K562 (cell line): Measurements from ENCODE around the gene ERC2. TPM values are rescaled to one million over a fixed set of nuclear protein-coding genes. Genes with fewer than 3 reads are reported as not detected.

Source experiments
- ATAC-seq: fragments of 200-7000 bp; cut with Tn5 transposase; 3 replicates; pipeline ENCODE4 v1.9.1; 2020; ENCODE audit warnings: moderate library complexity
- BruUV-seq: library from RNA; stranded (reverse); fragments of 400-500 nt; replicated peaks from 2 replicates; lab custom pipeline; 2021; lab: Mats Ljungman, UMichigan
- CTCF ChIA-PET: fragments of 300-600 bp; formaldehyde crosslinking; extraction: SDS; loops from one replicate; lab custom pipeline; 2021; ENCODE audit warnings: low intra/inter-chr PET ratio; lab: Yijun Ruan, JAX
- POLR2A ChIA-PET: fragments of 300-600, 350-650 bp; sonication (Branson Sonifier 250); formaldehyde crosslinking; extraction: SDS; loops from one replicate; lab custom pipeline; 2021; ENCODE audit warnings: antibody characterized with exemption, inconsistent platforms; lab: Yijun Ruan, JAX
- DNase-seq, 4 experiments: peaks; one replicate each; pipeline versions ENCODE4 v3.0.0 to v3.0.0-alpha.2; 2011 to 2018; ENCODE audit warnings: low spot score in 3 of 4, mixed read lengths in 3 of 4; ENCODE audit errors: extremely low read depth in 1 of 4
- FAIRE-seq: peaks from 2 replicates; lab custom pipeline; 2011; peaks lifted over from hg19 to GRCh38; lab: Jason Lieb, UNC
- H2AFZ ChIP-seq: 2 replicates; pipeline ENCODE4 v1.6.0; 2011; ENCODE audit warnings: low read depth, low read length, control low read depth, inconsistent platforms
- H3K27ac ChIP-seq: fragments of 200-600 bp; 3 replicates; pipeline ENCODE4 v1.8.0; 2011; ENCODE audit warnings: low read depth, mild to moderate bottlenecking, control low read depth, inconsistent platforms, low read length, moderate library complexity, mixed read lengths; ENCODE audit errors: extremely low read depth
- H3K27me3 ChIP-seq, 2 experiments: fragments of 300-600 bp in 1 of 2; 2 replicates in 1 of 2; 3 replicates in 1 of 2; pipeline versions ENCODE4 v1.6.0 to v1.8.0; 2011; ENCODE audit warnings: inconsistent platforms in 2 of 2, low read length in 2 of 2, mild to moderate bottlenecking in 1 of 2, mixed read lengths in 1 of 2, moderate library complexity in 1 of 2; ENCODE audit not compliant: control insufficient read depth in 2 of 2, insufficient read depth in 2 of 2
- H3K36me3 ChIP-seq: fragments of 300-600 bp; 3 replicates; pipeline ENCODE4 v1.8.0; 2011; ENCODE audit warnings: mild to moderate bottlenecking, low read length, inconsistent platforms; ENCODE audit not compliant: control insufficient read depth, insufficient read depth
- H3K4me1 ChIP-seq, 2 experiments: fragments of 200-600 bp in 1 of 2; replicated peaks in 1 of 2; 2 replicates in 1 of 2; 3 replicates in 1 of 2; pipeline versions ENCODE4 v1.5.1 to v1.8.0; 2011; ENCODE audit warnings: inconsistent platforms in 2 of 2, low read length in 2 of 2, mild to moderate bottlenecking in 1 of 2, mixed read lengths in 1 of 2, moderate library complexity in 1 of 2; ENCODE audit not compliant: control insufficient read depth in 2 of 2, insufficient read depth in 2 of 2
- H3K4me2 ChIP-seq: 2 replicates; pipeline ENCODE4 v1.6.1; 2011; ENCODE audit warnings: low read length, control low read depth, inconsistent platforms, mixed read lengths; ENCODE audit not compliant: insufficient read depth
- H3K4me3 ChIP-seq: fragments of 200-600 bp; sonication (generic), shearing (Covaris generic); 2 replicates; pipeline ENCODE4 v1.5.1; 2016; ENCODE audit warnings: control low read depth, inconsistent platforms
- H3K79me2 ChIP-seq: fragments of 200-600 bp; 3 replicates; pipeline ENCODE4 v1.8.0; 2011; ENCODE audit warnings: low read length, inconsistent platforms; ENCODE audit not compliant: control insufficient read depth, insufficient read depth
- H3K9ac ChIP-seq, 2 experiments: 2 replicates each; pipeline versions ENCODE4 v1.6.0 to v1.6.1; 2011; ENCODE audit warnings: low read depth in 2 of 2, low read length in 2 of 2, control low read depth in 1 of 2, inconsistent platforms in 1 of 2, mild to moderate bottlenecking in 1 of 2, mixed read lengths in 1 of 2; ENCODE audit not compliant: insufficient read depth in 1 of 2
- H3K9me1 ChIP-seq: one replicate; pipeline ENCODE4 v1.6.0; 2011; ENCODE audit warnings: inconsistent platforms, mild to moderate bottlenecking, low read length, moderate library complexity; ENCODE audit not compliant: control insufficient read depth, insufficient read depth
- H3K9me3 ChIP-seq: replicated peaks from 2 replicates; pipeline ENCODE4 v1.5.1; 2011; ENCODE audit warnings: low read depth, low read length, inconsistent platforms; ENCODE audit not compliant: control insufficient read depth, insufficient read depth
- H4K20me1 ChIP-seq: replicated peaks from 2 replicates; pipeline ENCODE4 v1.6.1; 2011; ENCODE audit warnings: low read length, inconsistent platforms, mixed read lengths; ENCODE audit not compliant: control insufficient read depth, insufficient read depth
- BMI1 ChIP-seq: fragments of 150-350 bp; IDR thresholded peaks from 2 replicates; pipeline ENCODE4 v1.6.1; 2014; ENCODE audit warnings: low read length
- BRCA1 ChIP-seq, 2 experiments: fragments of 450-650 bp in 1 of 2; sonication (generic) in 1 of 2; formaldehyde crosslinking in 1 of 2; IDR thresholded peaks; 2 replicates each; pipeline versions ENCODE4 v1.5.0 to v1.6.1; 2017 to 2020; ENCODE audit warnings: mild to moderate bottlenecking in 1 of 2, missing genetic modification reagents in 1 of 2
- CBFB ChIP-seq: sonication (generic); formaldehyde crosslinking; IDR thresholded peaks from 2 replicates; pipeline ENCODE4 v1.4.0; 2020; ENCODE audit warnings: mild to moderate bottlenecking, missing genetic modification reagents
- HDAC6 ChIP-seq: IDR thresholded peaks from 2 replicates; pipeline ENCODE4 v1.6.1; 2012; ENCODE audit warnings: low read depth, mild to moderate bottlenecking, control low read depth, inconsistent platforms, low read length, moderate library complexity
- MTF1 ChIP-seq: fragments of 250-450 bp; sonication (Bioruptor Pico); IDR thresholded peaks from 2 replicates; pipeline ENCODE4 v1.9.0; 2021; ENCODE audit warnings: moderate library complexity, mild to moderate bottlenecking, inconsistent platforms, borderline replicate concordance
- NBN ChIP-seq: fragments of 450-650 bp; IDR thresholded peaks from 2 replicates; pipeline ENCODE4 v1.6.1; 2016; ENCODE audit warnings: low read depth, mild to moderate bottlenecking
- NFRKB ChIP-seq: fragments of 450-650 bp; IDR thresholded peaks from 2 replicates; pipeline ENCODE4 v1.6.1; 2016; ENCODE audit warnings: low read depth
- ZC3H4 ChIP-seq: sonication (generic); formaldehyde crosslinking; IDR thresholded peaks from 2 replicates; pipeline ENCODE4 v1.9.0; 2021; ENCODE audit warnings: missing genetic modification reagents, borderline replicate concordance
- WGBS: fragments of 100-300 bp; shearing (Covaris generic); methylation state at CpG from one replicate; pipeline ENCODE4 v1.1.6; 2016; ENCODE audit warnings: low coverage, mixed read lengths; ENCODE audit not compliant: insufficient coverage; ENCODE audit errors: missing lambda C conversion rate; 5-methylcytosine and 5-hydroxymethylcytosine counted together
- in situ Hi-C: fragments of 300-500 bp; cut with MboI; formaldehyde crosslinking; loops from 4 replicates; pipeline ENCODE4 v1.15.0; 2018; ENCODE audit warnings: inconsistent platforms, mixed read lengths
- intact Hi-C: fragments of 100-400 bp; cut with micrococcal nuclease; formaldehyde crosslinking; loops from 2 replicates; pipeline ENCODE4 v1.14.2; 2022
- polyA plus RNA-seq, 8 experiments: library from polyadenylated mRNA; depleted of rRNA in 4 of 8; stranded (reverse) in 5 of 8; unstranded in 3 of 8; fragments of >200 nt; fragmentation: Nextera tagmentation in 2 of 8; fragmentation: Illumina TruSeq in 1 of 8; extraction: Ambion mirVana in 2 of 8; extraction: Trizol in 1 of 8; gene quantifications; 2 replicates each; pipeline versions ENCODE4 v1.2.1 to v1.2.3, GENCODE V29; 2011 to 2014; ENCODE audit warnings: inconsistent platforms in 1 of 8, missing spikeins in 1 of 8
- total RNA-seq, 7 experiments: library from RNA; depleted of rRNA in 6 of 7; stranded (reverse); fragments of >200 nt in 6 of 7; fragmentation: Illumina TruSeq in 2 of 7; extraction: Trizol in 2 of 7; gene quantifications; 2 replicates each; pipeline versions ENCODE4 v1.2.1 to v1.2.3, GENCODE V29; 2011 to 2021; ENCODE audit warnings: low replicate concordance in 1 of 7
- TF ChIP-seq, protein P1 (sequence below): fragments of 250-450 bp; sonication (Bioruptor Pico); IDR thresholded peaks from 2 replicates; pipeline ENCODE4 v1.5.0; 2021
- TF ChIP-seq, protein P2 (sequence below): fragments of 250-450 bp; sonication (Bioruptor Pico); IDR thresholded peaks from 2 replicates; pipeline ENCODE4 v1.8.0; 2021; ENCODE audit warnings: borderline replicate concordance, mild to moderate bottlenecking, moderate library complexity; ENCODE audit not compliant: poor library complexity, severe bottlenecking
- TF ChIP-seq, protein P3 (sequence below): fragments of 450-650 bp; formaldehyde crosslinking; conservative IDR thresholded peaks from 2 replicates; pipeline ENCODE4 v1.4.0; 2022; ENCODE audit warnings: mild to moderate bottlenecking, missing genetic modification characterization

The ERC2 gene
- total and polyA plus RNA-seq, 9 of the 15 experiments (the other 6 are each of a cell fraction or from before 2014, with no cell fraction given): 0.04 to 0.18 (median 0.07) TPM; not detected in 2

DNA sequence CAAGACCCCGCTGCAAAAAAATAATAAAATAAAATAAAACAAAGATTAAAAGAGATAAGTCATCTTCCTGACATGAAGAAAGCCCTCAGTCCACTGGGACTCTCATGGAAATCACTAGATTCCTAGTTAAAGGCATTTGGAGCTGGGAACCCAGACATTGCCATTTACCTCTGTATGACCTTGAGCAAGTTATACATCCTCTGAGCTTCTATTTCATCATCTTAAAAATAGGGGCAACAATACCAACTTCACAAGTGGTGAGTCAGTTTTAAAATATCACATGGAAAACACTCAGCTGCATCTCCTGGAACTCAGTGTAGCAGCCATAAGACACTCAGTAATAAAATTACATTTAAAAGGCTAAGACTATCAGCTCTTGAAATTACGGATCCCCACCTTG is 334.8 kb downstream of the ERC2 start:
- 13% methylated on average over 1 of the region's 2 CpGs for WGBS
- in situ Hi-C loops: no loop called here
- ChIA-PET CTCF (no interaction called here), POLR2A (no interaction called here)
- no peak for DNase-seq
- no peak for FAIRE-seq
- Histone ChIP-seq H3K4me1 (no peaks in the 10 kb centered on the region; a peak in 1 of 5 replicates), H3K4me3 (no peak overlapping the region), H3K4me2 (no peak overlapping the region), H3K9me3 (no peaks in the 10 kb centered on the region), H3K27me3 (no peaks in the 10 kb centered on the region), H3K9ac (no peak overlapping the region), H4K20me1 (no peaks in the 10 kb centered on the region), H3K27ac (no peak overlapping the region), H3K9me1 (no peaks in the 10 kb centered on the region), H3K36me3 (no peaks in the 10 kb centered on the region), H2AFZ (no peak overlapping the region), H3K79me2 (no peaks in the 10 kb centered on the region)
- intact Hi-C loops: no loop called here
- no peak for ATAC-seq
- no TSS peak for BruUV-seq
- TF ChIP-seq, protein P1, sequence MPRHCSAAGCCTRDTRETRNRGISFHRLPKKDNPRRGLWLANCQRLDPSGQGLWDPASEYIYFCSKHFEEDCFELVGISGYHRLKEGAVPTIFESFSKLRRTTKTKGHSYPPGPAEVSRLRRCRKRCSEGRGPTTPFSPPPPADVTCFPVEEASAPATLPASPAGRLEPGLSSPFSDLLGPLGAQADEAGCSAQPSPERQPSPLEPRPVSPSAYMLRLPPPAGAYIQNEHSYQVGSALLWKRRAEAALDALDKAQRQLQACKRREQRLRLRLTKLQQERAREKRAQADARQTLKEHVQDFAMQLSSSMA (CRISPR knock-in tag): no peak
- no peak for TF ChIP-seq MTF1 (CRISPR knock-in tag)
- no peak for TF ChIP-seq ZC3H4 (CRISPR knock-in tag)
- no peak for TF ChIP-seq BMI1
- TF ChIP-seq NFRKB: no peak
- TF ChIP-seq HDAC6: no peak
- TF ChIP-seq, protein P2, sequence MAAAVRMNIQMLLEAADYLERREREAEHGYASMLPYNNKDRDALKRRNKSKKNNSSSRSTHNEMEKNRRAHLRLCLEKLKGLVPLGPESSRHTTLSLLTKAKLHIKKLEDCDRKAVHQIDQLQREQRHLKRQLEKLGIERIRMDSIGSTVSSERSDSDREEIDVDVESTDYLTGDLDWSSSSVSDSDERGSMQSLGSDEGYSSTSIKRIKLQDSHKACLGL (CRISPR knock-in tag): no peak
- no peak for TF ChIP-seq NBN
- TF ChIP-seq, protein P3, sequence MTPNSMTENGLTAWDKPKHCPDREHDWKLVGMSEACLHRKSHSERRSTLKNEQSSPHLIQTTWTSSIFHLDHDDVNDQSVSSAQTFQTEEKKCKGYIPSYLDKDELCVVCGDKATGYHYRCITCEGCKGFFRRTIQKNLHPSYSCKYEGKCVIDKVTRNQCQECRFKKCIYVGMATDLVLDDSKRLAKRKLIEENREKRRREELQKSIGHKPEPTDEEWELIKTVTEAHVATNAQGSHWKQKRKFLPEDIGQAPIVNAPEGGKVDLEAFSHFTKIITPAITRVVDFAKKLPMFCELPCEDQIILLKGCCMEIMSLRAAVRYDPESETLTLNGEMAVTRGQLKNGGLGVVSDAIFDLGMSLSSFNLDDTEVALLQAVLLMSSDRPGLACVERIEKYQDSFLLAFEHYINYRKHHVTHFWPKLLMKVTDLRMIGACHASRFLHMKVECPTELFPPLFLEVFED (CRISPR knock-in tag): no peak
- TF ChIP-seq BRCA1 (IDR thresholded peaks at IDR 0.05): no peak
- no peak for TF ChIP-seq BRCA1 (CRISPR knock-in tag; IDR thresholded peaks at IDR 0.05)
- no peak for TF ChIP-seq CBFB (CRISPR knock-in tag)
